Measurements from ENCODE around the gene RAB4A.

The RAB4A gene

DNA sequence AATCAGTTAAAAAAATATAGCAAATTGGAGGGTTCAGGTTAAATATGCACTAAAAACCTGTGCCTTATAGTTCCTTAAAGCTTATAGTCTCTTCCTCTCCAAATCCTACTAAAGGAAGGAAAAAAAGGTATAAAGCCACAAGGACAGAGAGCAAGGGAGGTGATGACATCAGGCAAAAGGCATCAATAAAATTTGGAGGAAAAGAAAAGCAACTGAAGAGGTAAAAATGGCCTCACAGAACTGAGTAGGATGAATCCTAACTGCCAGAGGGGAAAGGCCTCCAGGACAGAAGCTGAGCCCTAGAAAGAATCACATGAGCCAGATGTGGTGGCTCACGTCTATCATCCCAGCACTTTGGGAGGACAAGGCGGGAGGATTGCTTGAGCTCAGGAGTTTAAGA lies 63.8 kb downstream of the RAB4A start:
- peak; percentile 25 for DNase-seq (ENCODE audit: low read depth, low spot score)

DNA sequence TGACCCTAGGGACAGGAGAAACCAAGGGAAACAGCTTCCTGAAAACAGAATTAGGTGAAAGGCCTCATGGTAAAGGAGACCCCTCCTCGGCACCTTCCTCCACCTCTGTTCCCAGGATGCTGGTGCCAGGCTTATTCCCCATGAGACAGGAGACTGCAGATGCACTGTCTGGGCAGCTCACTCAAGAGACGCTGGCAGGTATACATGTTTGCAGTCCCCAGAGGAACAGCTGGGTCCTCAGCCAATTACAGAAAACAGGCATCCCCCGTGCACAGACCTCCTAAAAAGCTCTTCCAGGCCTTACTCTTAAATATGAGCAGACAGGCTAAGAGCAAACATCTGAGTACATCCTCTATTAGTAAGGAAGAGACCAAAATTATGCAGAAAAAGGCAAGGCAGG lies 65.4 kb downstream of the RAB4A start:
- no peak for DNase-seq (ENCODE audit: low read depth, low spot score)

DNA sequence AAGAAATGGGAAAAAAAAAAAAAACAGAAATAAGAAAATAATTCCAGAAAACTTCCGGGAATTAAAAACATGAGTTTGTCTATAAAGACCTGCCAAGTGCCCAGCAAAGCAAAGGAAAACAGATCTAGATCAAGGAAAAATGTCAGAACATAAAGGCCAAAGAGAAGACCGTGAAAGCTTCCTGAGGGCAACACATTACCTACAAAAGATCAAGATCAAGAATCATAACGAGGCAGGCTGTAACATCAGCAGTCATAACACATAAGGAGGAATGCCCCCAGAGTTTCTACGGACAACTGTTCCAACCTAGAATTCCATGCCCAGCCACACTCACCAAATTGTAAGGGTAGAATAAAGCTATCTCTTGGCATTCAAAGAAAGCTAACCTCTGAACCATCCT lies 68.2 kb downstream of the RAB4A start:
- DNase-seq (ENCODE audit: low read depth, low spot score): no peak

DNA sequence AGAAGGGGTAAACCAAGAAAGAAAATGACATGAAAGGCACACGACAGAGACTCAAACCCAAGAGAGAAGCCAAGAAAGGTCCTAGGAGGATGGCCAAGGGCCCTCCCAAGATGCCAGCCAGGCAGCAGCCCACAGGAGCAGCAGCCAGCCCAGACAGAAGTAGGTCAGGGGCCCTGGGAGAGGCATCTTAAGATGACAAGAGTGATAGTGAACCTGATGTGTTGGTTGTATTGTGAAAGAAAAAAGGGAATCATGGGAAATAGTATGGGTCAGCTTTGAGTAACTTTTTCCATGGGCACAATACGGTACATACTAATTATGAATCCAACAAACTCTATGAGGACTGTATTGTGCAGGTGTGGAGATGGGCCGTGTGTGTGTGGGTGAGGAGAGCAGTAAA lies 68.6 kb downstream of the RAB4A start:
- DNase-seq (ENCODE audit: low read depth, low spot score): no peak

DNA sequence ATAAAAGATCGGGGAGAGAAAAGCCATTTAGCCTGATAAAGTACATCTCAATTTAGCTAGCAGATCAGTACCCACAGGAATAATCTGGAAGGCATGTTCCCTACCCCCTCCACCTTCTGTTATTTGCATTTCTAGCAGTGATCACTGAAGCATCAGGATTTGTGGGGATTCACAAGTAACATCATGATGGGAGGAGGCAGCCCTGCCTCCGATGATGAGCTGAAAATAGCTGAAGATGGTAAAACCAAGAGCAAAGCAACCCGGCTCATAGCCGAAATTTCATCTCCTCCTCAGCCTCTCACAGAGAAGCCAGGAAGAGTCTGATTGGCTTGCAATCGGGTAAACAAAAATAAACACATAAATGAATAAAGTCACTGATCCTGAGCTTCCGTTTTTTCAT lies 69.6 kb downstream of the RAB4A start:
- DNase-seq (ENCODE audit: low read depth, low spot score): no peak

DNA sequence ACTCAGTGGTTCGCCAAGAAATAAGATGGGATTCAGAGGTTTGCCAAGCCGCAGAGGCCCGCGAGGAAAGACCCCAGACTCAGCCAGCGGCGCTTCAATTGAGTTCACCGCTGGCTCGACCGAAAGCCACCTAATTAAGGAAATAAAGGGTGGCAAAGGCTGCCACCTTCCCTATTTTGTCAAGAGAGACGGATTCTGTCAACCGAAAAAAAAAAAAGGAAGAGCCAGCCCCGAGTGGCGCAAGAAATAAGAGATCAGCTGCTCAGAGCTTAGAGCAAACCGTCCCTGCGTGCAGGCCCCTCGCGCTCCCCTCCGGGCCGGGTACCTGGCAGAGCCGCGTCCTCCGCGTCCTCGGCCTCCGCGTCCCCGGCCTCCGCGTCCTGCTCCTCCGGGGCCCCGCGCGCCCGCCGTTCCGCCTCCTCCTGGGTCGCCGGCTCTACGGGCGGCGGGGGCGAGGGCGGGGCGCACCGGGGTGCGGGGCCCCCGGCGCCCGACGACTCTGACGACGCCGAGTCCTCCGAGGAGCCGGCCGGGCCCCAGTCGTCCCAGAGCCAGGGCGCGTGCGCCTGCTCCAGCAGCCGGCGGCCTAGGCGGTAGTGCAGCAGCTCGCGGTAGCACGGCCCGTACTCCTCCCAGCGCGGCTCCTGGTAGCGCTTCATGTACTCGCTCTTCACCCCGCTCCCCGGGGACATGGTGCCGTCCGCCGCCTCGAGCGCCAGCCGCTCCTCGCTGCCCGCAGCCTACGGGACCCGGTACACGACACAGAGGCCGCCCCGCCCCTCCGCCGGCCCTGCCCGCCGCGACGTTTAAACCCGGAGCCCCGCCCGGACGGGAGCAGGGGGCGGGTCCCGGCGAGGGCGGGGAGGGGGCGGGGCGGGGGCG lies 71.1 kb downstream of the RAB4A start:
- peak; percentile 82 for DNase-seq (ENCODE audit: low read depth, low spot score)

DNA sequence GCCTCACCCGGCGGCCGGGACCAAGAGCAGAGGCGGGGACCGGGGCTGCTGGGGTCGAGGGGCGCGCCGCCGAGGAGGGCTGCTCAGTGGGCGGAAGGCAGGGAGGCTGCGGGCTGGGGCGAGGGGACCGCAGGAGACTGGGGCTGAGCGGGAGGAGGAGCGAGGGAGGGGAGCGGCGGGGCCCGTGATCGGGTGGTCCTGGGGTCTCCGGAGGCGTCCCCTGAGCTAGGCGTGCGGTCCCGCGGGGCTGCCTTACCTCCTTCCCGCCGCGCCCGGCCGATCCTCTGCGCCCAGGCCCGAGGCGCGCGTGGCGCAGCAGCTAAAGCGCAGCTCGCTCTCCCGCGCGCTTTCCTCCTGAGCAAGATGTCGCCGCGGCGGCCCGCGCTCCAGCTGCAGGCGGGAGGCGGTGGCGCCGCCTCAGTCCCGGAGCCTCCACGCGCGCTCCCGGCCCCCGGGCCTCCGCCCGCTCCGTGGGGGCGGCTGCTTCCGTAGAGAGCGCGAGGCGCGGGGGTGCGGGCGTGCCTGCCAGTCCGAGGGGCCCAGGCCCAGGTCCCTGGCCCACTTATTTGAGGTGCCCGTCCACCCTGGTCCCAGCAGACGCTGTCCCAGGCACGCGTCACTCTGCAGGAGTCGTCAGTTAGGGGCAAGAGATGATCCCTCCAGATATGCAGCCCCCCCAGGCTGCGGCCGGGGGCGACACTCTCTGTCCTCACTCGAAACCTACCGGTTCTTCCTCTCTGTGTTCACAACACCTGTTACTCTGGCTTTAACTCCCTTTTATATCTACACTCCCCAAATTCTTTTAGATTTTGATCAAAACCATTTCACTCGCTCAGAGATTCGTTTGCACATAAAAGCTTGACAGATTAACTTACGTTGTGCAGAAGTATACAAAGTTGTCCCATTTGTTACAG lies 72.0 kb downstream of the RAB4A start, which contains the start of gene CCSAP:
TSS of gene CCSAP (minus strand) at position 392 of the 914 bp plus-strand sequence. CDS start 582 bp downstream, outside the sequence.
- peak; percentile 82 for DNase-seq (ENCODE audit: low read depth, low spot score)

DNA sequence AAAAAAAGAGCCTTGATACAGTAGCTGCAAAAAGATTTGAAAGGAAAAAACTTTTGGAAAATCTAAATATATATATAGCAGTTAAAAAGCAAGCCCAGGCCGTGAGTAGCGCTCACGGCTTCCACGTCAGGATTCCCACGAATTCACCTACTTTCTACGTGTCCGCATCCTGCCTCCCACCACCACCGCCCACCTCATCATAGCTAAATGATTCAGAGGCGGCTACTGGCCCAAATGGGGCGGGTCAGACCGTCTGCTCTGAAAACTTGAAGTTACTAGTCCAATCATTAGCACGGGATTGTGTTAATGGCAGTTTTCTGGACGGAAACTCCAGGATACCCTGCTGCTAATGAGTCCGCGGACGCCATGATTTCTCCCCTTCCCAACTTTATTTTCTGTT lies 73.2 kb downstream of the RAB4A start:
- no peak for DNase-seq (ENCODE audit: low read depth, low spot score)

DNA sequence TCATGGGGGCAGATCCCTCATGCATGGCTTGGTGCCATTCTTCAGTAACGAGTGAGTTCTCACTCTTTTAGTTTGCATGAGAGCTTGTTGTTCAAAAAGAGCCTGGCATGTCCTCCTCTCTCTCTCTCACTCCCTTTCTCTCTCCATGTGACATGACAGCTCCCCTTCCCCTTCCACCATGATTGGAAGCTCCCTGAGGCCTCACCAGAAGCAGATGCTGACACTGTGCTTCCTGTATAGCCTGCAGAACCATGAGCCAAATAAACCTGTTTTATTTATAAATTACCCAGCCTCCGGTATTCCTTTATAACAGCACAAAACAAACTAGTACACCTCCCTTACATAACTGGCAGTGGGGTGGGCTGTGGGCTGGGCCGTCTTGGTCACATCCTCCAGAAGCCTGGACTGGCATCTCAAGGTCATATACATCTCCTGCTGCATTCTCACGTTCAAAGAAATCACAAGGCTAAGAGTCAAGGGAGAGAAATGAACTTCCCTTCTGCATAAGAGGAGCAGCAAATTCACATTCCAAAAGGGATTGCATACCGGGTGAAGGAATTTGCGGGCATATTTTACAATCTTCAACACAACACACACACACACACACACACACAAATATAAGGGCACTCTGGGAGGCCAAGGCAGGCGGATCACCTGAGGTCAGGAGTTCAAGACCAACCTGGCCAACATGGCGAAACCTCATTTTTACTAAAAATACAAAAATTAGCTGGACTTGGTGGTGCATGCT lies 74.2 kb downstream of the RAB4A start:
- DNase-seq (ENCODE audit: low read depth, low spot score): no peak

DNA sequence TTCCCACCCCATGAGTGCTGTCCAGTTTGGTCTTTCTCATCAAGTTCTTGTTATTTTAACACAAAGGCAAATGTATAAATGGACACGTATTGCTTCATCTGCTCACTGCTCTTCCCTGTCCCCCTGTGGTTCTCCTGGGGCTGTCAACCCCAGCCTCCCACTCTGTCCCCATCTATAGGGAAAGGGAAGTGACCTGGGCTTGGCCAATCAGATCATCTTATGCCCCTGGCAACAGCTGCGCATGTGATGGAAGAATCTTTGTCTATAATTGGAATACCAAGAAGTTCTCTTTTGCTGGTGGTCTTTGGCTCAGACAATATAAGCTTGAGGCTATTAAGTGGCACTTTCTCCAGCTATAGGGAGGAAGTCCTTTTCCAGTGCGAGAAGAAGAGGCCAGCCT lies 76.6 kb downstream of the RAB4A start:
- no peak for DNase-seq (ENCODE audit: low read depth, low spot score)

DNA sequence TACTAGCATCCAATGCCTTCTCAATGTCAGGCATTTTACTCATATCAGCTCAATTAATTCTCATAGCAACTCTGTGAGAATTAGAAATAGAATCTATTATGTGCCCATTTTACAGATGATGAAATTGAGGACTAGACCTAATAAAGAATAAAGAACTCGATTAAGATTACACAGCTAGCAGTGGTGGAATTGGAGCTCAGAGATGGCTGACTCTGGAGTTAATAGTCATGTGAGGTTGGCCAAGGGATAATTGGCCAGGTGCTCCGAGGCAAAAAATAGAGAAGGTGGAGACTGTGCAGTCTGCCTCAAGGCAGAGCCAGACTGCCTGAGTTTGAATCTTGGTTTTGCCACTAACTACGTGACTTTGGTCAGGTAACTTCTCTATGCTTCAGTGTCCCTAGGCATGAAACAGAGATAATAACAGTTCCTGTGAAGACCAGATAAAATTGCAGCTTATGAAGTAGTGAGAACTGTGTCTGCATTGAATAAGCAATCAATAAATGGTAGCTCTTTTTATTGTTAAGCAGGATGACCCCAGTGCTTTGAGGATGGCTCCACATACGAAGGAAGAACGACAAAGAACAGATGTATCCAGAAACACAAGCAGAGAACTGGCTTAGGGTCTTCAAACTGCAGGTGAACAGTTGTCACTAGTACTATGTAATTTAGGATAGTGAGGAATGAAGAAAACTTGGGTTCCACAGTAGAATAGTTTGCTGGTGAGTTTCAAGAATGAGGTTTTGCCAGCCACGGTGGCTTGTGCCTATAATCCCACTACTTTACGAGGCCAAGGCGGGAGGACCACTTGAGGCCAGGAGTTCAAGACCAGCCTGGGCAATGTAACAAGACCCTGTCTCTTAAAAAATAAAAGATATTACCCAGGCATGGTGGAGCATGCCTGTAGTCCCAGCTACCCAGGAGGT lies 78.8 kb downstream of the RAB4A start:
- no peak for DNase-seq (ENCODE audit: low read depth, low spot score)

DNA sequence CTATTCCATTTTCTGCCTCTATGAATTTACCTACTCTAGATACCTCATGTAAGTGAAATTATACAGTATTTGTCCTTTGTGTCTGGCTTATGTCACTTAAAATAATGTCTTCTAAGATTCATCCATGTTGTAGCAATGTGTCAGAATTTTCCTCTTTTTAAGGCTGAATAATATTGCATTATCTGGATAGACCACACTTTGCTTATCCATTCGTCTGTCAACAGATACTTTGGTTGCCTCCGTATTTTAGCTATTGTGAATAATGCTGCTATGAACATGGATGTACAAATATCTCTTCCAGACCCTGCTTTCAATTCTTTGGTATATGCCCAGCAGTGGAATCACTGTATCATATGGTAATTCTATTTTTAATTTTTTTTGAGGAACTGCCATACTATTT lies 82.1 kb downstream of the RAB4A start:
- no peak for DNase-seq (ENCODE audit: low read depth, low spot score)

DNA sequence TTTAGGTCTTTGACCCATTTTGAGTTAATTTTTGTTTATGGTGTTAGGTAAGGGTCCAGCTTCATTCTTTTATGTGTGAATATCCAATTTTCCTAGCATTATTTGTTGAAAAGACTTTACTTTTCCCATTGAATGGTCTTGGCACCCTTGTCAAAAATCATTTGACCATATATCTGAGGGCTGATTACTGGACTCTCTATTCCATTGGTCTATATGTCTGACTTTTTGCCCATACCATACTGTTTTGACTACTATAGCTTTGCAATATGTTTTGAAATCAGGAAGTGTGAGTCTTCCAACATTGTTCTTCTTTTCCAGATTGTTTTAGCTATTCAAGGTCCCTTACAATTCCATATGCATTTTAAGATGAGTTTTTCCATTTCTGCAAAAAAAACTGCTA lies 83.3 kb downstream of the RAB4A start:
- DNase-seq (ENCODE audit: low read depth, low spot score): no peak
